GM21786 (cell line): ENCODE data around the gene ITGBL1.
"Not testable (repeated sequence)": the region's sequence is repeated elsewhere in the genome, so short reads cannot be mapped to it uniquely, and the experiment has no call there.

Experiments
- ATAC-seq: cut with Tn5 transposase; IDR thresholded peaks from one replicate; pipeline ENCODE4 v1.9.1; 2021; ENCODE audit not compliant: unreplicated experiment

ITGBL1 gene

GRCh38 chr13:101512650-101513049 lies 60.2 kb downstream of the ITGBL1 start:
- no peak for ATAC-seq

DNA sequence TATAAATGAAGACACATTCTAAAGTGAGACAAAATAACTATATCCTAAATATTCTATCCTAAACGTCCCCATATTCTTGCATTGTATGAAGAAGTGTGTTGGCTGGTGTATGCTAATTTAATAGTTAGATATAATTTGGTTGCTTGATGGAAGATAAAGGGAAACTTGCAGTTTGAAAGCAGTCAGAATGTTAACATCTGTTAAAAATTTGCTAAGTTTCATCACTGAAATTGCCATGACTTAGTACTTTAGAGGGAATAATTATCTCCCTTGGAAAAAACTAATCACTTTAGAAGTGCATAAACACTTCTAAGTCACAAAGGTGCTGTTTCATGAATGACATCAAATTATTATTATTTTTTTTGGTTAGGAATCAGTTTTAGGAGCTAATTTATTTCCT lies 61.6 kb downstream of the ITGBL1 start:
- no peak for ATAC-seq

- ATAC-seq, result peak; percentile 57
Observed at GRCh38 chr13:101514695-101515275, 62.3 kb downstream of the ITGBL1 start.

DNA sequence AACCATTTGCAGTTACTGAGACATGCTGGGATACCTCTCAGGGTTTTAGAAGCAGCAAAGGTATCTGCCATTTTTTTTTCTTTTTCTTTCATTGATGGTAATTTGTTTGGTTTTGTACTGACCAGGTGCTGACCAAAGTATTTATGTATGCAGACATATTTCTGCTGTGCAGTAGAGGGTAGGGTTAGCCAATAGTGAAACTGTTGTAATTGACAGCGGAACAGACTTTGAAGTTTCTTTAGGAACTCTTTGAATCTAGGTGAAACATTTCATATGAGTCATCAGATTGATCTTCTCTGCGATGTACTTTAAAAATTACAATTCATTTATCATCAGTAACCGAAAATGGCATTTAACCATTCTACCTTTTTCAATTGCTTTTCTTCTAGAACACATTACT lies 63.0 kb downstream of the ITGBL1 start:
- ATAC-seq, result no peak

GRCh38 chr13:101516262-101516661 lies 63.8 kb downstream of the ITGBL1 start:
- no peak for ATAC-seq

- no peak for ATAC-seq
Observed at GRCh38 chr13:101520672-101521071, 68.2 kb downstream of the ITGBL1 start.

GRCh38 chr13:101521371-101521770 lies 68.9 kb downstream of the ITGBL1 start:
- no peak for ATAC-seq

GRCh38 chr13:101522607-101523006 lies 70.1 kb downstream of the ITGBL1 start:
- ATAC-seq, result no peak

DNA sequence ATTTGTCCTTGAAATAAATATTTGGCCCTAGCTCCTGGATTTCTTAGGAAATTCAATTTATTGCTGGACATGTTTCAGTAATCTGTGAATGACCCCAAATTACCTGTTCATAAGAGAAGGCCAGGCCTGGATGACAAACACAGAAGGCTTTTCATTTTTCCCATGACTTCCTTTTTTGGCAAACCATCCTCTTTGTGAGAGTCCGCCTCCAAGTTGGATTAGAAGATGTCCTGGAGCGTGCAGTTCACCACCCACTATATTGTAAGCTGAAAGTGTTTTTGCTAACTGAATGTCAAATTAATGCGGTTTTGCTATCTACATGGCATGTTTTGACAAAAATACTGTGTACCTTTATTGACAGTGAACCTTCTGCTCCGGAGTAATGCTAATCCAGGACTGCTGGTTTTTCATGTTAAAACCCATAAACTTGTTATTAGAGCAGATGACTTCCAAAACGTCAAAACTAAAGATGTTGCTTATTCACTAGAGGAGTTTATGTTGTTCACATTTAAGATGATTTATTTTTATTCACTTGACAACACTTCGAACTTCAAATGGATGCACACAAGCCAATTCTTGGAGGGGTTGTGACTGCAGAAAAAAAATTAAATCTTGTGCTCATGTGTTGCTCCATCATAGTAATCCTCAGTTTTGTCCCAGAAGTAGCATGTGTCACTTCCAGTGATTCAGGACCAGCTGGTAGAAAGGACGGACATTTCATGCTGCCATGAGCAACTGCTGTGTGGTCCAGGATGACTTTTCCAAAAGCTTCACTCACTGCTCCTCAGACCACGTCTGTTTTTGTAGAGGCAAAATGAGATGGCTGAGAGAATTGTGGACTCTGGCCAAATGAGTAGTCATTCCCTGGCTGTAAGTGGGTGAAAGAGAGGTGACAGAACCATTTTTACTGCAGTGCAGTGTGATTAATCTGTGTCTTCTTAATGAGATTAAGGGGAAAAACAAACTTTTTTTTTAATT lies 71.0 kb downstream of the ITGBL1 start:
- ATAC-seq, result no peak

- ATAC-seq, result no peak
Observed at GRCh38 chr13:101527130-101527529, 74.7 kb downstream of the ITGBL1 start.

DNA sequence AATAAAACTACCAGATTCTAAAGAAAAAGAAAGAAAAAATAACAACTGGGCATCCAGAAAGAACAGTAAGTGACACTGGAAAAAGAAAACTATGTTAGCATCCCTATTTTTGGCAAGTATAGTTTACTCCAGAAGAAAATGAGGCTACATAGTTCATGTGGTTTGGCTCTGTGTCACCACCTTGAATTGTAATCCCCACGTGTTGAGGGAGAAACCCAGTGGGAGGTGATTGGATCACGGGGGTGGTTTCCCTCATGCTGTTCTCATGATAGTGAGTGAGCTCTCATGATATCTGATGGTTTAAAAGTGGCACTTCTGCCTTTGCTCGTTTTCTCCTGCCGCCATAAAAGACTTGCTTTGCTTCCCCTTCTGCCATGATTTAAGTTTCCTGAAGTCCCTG lies 76.9 kb downstream of the ITGBL1 start:
- peak; percentile 55 for ATAC-seq

DNA sequence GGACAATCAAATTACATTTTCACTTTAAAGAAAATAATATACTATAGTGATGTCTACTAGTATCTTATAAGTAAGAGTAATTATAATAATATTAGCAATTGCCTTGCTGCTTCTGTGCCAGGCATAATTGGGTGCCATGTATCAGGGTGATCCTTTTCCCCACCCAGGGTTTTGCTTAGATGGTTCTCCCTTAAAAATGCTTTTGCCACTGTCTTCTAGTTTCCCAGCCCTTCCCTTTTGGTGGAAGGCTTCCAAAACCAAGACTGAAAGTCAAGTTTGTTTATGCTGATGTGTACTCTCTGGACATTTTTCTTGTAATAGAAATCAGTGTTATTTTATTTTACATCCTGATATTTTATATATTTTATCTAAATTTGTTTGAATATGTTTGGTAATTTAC lies 77.8 kb downstream of the ITGBL1 start:
- no peak for ATAC-seq

GRCh38 chr13:101535192-101535746 lies 82.8 kb downstream of the ITGBL1 start:
- ATAC-seq, result no peak

DNA sequence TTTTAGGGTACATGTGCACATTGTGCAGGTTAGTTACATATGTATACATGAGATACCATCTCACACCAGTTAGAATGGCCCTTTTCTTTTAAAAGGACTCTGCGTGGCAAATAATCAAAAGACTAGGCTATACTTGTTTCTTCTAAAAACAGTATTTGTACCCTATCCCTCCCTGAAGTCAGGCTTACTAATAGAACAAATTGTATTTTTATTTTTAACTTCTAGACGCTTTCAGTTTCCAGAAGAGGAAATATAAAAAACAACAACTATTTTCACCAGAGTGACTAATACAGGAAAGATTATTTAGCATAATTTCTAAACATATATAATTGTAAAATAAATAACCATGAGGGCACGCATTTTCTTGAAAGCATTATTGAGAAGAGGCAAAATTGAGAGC lies 83.6 kb downstream of the ITGBL1 start:
- no peak for ATAC-seq

DNA sequence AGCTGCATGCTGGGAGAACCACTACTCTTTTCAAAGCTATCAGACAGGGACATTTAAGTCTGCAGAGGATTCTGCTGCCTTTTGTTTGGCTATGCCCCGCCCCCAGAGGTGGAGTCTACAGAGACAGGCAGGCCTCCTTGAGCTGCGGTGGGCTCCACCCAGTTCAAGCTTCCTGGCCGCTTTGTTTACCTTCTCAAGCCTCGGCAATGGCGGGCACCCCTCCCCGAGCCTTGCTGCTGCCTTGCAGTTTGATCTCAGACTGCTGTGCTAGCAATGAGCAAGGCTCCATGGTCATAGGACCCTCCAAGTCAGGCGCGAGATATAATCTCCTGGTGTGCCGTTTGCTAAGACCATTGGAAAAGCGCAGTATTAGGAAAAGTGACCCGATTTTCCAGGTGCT lies 92.1 kb downstream of the ITGBL1 start:
- ATAC-seq, result not testable (repeated sequence)

- ATAC-seq, result no peak
Observed at GRCh38 chr13:101544979-101545378, 92.5 kb downstream of the ITGBL1 start.

DNA sequence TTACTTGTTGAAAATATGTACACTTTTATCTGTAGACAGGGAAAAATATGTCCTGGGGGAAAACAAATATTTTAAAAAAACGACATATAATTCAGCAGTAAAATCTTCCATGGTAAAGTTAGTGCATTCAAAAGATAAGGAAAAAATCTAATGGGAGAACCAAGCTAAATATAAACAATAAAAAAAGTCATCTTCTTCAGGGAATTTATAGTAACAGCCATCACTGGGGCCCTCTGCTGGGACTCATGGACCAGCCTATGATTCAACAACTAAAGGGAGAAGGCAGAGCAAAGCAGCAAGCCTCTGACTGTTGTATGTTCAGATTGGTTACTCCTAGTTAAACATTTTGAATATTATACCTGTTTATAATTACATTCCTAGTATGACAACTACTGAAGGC lies 93.0 kb downstream of the ITGBL1 start:
- ATAC-seq, result no peak

DNA sequence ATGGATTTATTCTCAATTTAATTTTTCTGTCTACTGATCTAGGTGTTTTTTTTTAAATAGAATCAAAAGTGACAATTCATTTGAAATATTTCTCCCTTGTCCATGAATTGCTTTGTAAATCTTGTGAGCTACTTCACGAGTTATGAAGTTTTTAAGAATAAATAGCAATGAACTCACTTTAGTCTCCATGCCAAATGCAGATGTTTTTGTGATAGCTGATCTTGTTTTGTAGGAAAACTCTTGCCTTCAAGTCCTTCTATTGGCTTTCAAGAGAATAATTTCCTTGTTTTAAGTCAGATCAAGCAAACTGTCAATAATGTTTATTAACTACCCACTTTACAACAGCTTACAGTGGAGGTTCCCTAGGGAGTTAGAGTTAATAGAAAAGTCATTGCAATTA lies 99.8 kb downstream of the ITGBL1 start:
- ATAC-seq, result no peak

GRCh38 chr13:101552786-101553185 lies 100.3 kb downstream of the ITGBL1 start:
- ATAC-seq, result no peak

GRCh38 chr13:101554420-101555125 lies 102.1 kb downstream of the ITGBL1 start:
- no peak for ATAC-seq

GRCh38 chr13:101555610-101556009 lies 103.1 kb downstream of the ITGBL1 start:
- no peak for ATAC-seq
